HCT116 (cell line): Measurements from ENCODE around the gene EIF4G2.

Source experiments
- ATF3 ChIP-seq: IDR thresholded peaks from 2 replicates; pipeline ENCODE4 v1.6.1; 2012
- CTCF ChIP-seq, 3 experiments: fragments of 200-600 bp in 1 of 3; sonication (generic) in 1 of 3; IDR thresholded peaks in 2 of 3; conservative IDR thresholded peaks in 1 of 3; 2 replicates each; pipeline ENCODE4 v1.5.1; 2012 to 2017; ENCODE audit warnings: low read depth in 2 of 3, low read length in 2 of 3, antibody characterized with exemption in 1 of 3, borderline replicate concordance in 1 of 3, control low read depth in 1 of 3, mild to moderate bottlenecking in 1 of 3, mixed read lengths in 1 of 3, mixed run types in 1 of 3, moderate library complexity in 1 of 3; ENCODE audit not compliant: insufficient read depth in 1 of 3
- EGR1 ChIP-seq: IDR thresholded peaks from 2 replicates; pipeline ENCODE4 v1.6.1; 2012; ENCODE audit warnings: low read depth
- MAX ChIP-seq: IDR thresholded peaks from 2 replicates; pipeline ENCODE4 v1.6.1; 2012
- POLR2A ChIP-seq: IDR thresholded peaks from 2 replicates; pipeline ENCODE4 v1.7.0; 2011; ENCODE audit warnings: borderline replicate concordance; ENCODE audit not compliant: insufficient read depth, insufficient read length; ENCODE audit errors: extremely low read depth
- POLR2AphosphoS5 ChIP-seq: IDR thresholded peaks from 2 replicates; pipeline ENCODE4 v1.6.1; 2011; ENCODE audit warnings: mild to moderate bottlenecking, low read depth, low read length, moderate library complexity
- SP1 ChIP-seq: IDR thresholded peaks from 2 replicates; pipeline ENCODE4 v1.6.1; 2012; ENCODE audit warnings: low read depth
- SRF ChIP-seq: IDR thresholded peaks from 2 replicates; pipeline ENCODE4 v1.6.1; 2012; ENCODE audit warnings: low read depth

- TF ChIP-seq POLR2AphosphoS5 = no peak
- no peak for TF ChIP-seq CTCF (IDR thresholded peaks at IDR 0.05 in 2 of 3, conservative IDR thresholded peaks at IDR 0.05 in 1 of 3; ENCODE audit: borderline replicate concordance in 1 of 3, insufficient read depth in 1 of 3, low read depth in 2 of 3, low read length in 2 of 3)
- no peak for TF ChIP-seq SRF
- TF ChIP-seq EGR1 = no peak
- no peak for TF ChIP-seq SP1
- TF ChIP-seq ATF3 = no peak
- TF ChIP-seq MAX = peak; percentile 34; the same call in 1 of the 2 replicates
- TF ChIP-seq POLR2A = no peak
These were observed 841 bp upstream of the EIF4G2 start for GRCh38 chr11:10809373-10810160.
